GM12891 (cell line): ENCODE results near the gene ADAMTSL3.

Source experiments
- POLR2A ChIP-seq: IDR thresholded peaks from 2 replicates; pipeline ENCODE4 v1.6.1; 2011; ENCODE audit warnings: low read depth, low read length, control low read depth
- POLR2AphosphoS5 ChIP-seq: IDR thresholded peaks from 2 replicates; pipeline ENCODE4 v1.6.1; 2011; ENCODE audit warnings: low read depth, low read length, control low read depth

DNA sequence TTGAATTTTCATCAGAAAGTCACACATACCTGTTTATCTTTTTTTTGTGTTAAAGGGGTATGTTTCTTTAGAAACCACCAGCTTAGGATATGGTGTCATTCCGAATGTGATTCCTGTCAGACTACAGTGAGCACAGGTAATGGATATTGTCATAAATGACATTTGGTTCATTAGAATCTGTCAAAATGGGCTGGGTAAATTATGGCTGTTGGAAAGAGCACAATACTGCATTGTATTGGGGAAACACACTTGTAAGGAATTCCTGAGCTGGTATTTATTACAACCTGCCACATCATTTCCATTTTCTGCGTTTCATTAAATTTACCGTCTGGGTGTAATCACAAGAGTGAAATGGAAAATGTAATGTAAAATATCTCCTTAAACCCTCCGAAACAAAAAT lies 78.8 kb downstream of the ADAMTSL3 start:
- no peak for TF ChIP-seq POLR2A
- TF ChIP-seq POLR2AphosphoS5, result no peak
